K562 (cell line): ENCODE results near the gene RNF32. TPM values are rescaled to one million over a fixed set of nuclear protein-coding genes. Genes with fewer than 3 reads are reported as not detected.

ENCODE experiments used
- BRCA1 ChIP-seq, 2 experiments: fragments of 450-650 bp in 1 of 2; sonication (generic) in 1 of 2; formaldehyde crosslinking in 1 of 2; IDR thresholded peaks; 2 replicates each; pipeline versions ENCODE4 v1.5.0 to v1.6.1; 2017 to 2020; ENCODE audit warnings: mild to moderate bottlenecking in 1 of 2, missing genetic modification reagents in 1 of 2
- EGR1 ChIP-seq: fragments of 450-650 bp; conservative IDR thresholded peaks from 2 replicates; pipeline ENCODE4 v1.6.1; 2017; ENCODE audit warnings: mild to moderate bottlenecking
- EP400 ChIP-seq: fragments of 450-650 bp; IDR thresholded peaks from 2 replicates; pipeline ENCODE4 v1.6.1; 2017; ENCODE audit warnings: antibody characterized with exemption, mild to moderate bottlenecking, moderate library complexity
- FIP1L1 ChIP-seq: fragments of 200-400 bp; formaldehyde crosslinking; IDR thresholded peaks from 2 replicates; pipeline ENCODE4 v1.6.1; 2018; ENCODE audit warnings: mild to moderate bottlenecking, low read depth, low read length; ENCODE audit not compliant: poor library complexity, severe bottlenecking
- FOXK2 ChIP-seq, 2 experiments: fragments of 450-650 bp; IDR thresholded peaks in 1 of 2; conservative IDR thresholded peaks in 1 of 2; 2 replicates each; pipeline ENCODE4 v1.6.1; 2016; ENCODE audit warnings: low read depth in 2 of 2, mild to moderate bottlenecking in 1 of 2
- HSF4 ChIP-seq: fragments of 250-450 bp; sonication (Bioruptor Pico); IDR thresholded peaks from 2 replicates; pipeline ENCODE4 v2.1.2; 2022; ENCODE audit warnings: mild to moderate bottlenecking, moderate library complexity, borderline replicate concordance
- KAT7 ChIP-seq: sonication (generic); formaldehyde crosslinking; IDR thresholded peaks from 2 replicates; pipeline ENCODE4 v1.8.0; 2022; ENCODE audit warnings: missing genetic modification reagents, mild to moderate bottlenecking, borderline replicate concordance
- KHSRP ChIP-seq: fragments of 450-650 bp; IDR thresholded peaks from 2 replicates; pipeline ENCODE4 v1.6.1; 2017
- MBD2 ChIP-seq: sonication (generic); IDR thresholded peaks from 2 replicates; pipeline ENCODE4 v1.6.1; 2016; ENCODE audit warnings: low read depth, borderline replicate concordance
- NFATC3 ChIP-seq: fragments of 450-650 bp; IDR thresholded peaks from 2 replicates; pipeline ENCODE4 v1.6.1; 2017; ENCODE audit warnings: mild to moderate bottlenecking
- POLR2AphosphoS2 ChIP-seq: IDR thresholded peaks from 2 replicates; pipeline ENCODE4 v1.6.1; 2012; ENCODE audit warnings: low read length, improper control_type of control experiment
- POLR2H ChIP-seq: IDR thresholded peaks from 2 replicates; pipeline ENCODE4 v1.6.1; 2016; ENCODE audit warnings: missing genetic modification characterization, low read depth, mild to moderate bottlenecking, control low read depth, missing compliant biosample characterization, moderate library complexity
- SMARCA4 ChIP-seq: fragments of 450-650 bp; IDR thresholded peaks from 2 replicates; pipeline ENCODE4 v1.6.1; 2016
- TAF15 ChIP-seq: fragments of 200-400 bp; formaldehyde crosslinking; IDR thresholded peaks from 2 replicates; pipeline ENCODE4 v1.6.1; 2017; ENCODE audit warnings: mild to moderate bottlenecking, low read depth, low read length, moderate library complexity
- TAF7 ChIP-seq: fragments of 450-650 bp; IDR thresholded peaks from 2 replicates; pipeline ENCODE4 v1.6.1; 2016; ENCODE audit warnings: missing genetic modification characterization, missing compliant biosample characterization
- TCF7 ChIP-seq: sonication (generic); IDR thresholded peaks from 2 replicates; pipeline ENCODE4 v1.6.1; 2016; ENCODE audit warnings: antibody characterized with exemption, borderline replicate concordance
- ZFP36 ChIP-seq: fragments of 150-350 bp; IDR thresholded peaks from 2 replicates; pipeline ENCODE4 v1.6.1; 2018; ENCODE audit warnings: low read length, low read depth; ENCODE audit not compliant: partially characterized antibody
- ZNF143 ChIP-seq: sonication (generic); formaldehyde crosslinking; IDR thresholded peaks from 2 replicates; pipeline ENCODE4 v1.9.0; 2022; ENCODE audit warnings: mild to moderate bottlenecking, missing genetic modification reagents
- ZNF174 ChIP-seq: fragments of 250-450 bp; sonication (Bioruptor Pico); IDR thresholded peaks from 2 replicates; pipeline ENCODE4 v1.4.0; 2020; ENCODE audit warnings: mild to moderate bottlenecking
- ZNF436 ChIP-seq: fragments of 250-450, 450-650 bp; sonication (Bioruptor Pico); formaldehyde crosslinking; IDR thresholded peaks from 2 replicates; pipeline ENCODE4 v1.7.0; 2020; ENCODE audit warnings: mild to moderate bottlenecking
- ZNF644 ChIP-seq: fragments of 200-800 bp; sonication (Bioruptor generic); IDR thresholded peaks from 2 replicates; pipeline ENCODE4 v1.6.1; 2016; ENCODE audit warnings: low read depth, missing genetic modification characterization, missing compliant biosample characterization
- ZNF668 ChIP-seq: fragments of 250-450 bp; sonication (Bioruptor Pico); IDR thresholded peaks from 2 replicates; pipeline ENCODE4 v1.8.0; 2022; ENCODE audit warnings: mild to moderate bottlenecking, inconsistent platforms
- ZNF699 ChIP-seq: fragments of 250-450 bp; sonication (Bioruptor Pico); IDR thresholded peaks from 2 replicates; pipeline ENCODE4 v1.8.0; 2021; ENCODE audit warnings: mild to moderate bottlenecking, moderate library complexity; ENCODE audit not compliant: insufficient replicate concordance
- ZNF785 ChIP-seq: fragments of 250-450 bp; sonication (Bioruptor Pico); IDR thresholded peaks from 2 replicates; pipeline ENCODE4 v1.4.0; 2020; ENCODE audit warnings: mild to moderate bottlenecking
- polyA plus RNA-seq, 8 experiments: library from polyadenylated mRNA; depleted of rRNA in 4 of 8; stranded (reverse) in 5 of 8; unstranded in 3 of 8; fragments of >200 nt; fragmentation: Nextera tagmentation in 2 of 8; fragmentation: Illumina TruSeq in 1 of 8; extraction: Ambion mirVana in 2 of 8; extraction: Trizol in 1 of 8; gene quantifications; 2 replicates each; pipeline versions ENCODE4 v1.2.1 to v1.2.3, GENCODE V29; 2011 to 2014; ENCODE audit warnings: inconsistent platforms in 1 of 8, missing spikeins in 1 of 8
- total RNA-seq, 7 experiments: library from RNA; depleted of rRNA in 6 of 7; stranded (reverse); fragments of >200 nt in 6 of 7; fragmentation: Illumina TruSeq in 2 of 7; extraction: Trizol in 2 of 7; gene quantifications; 2 replicates each; pipeline versions ENCODE4 v1.2.1 to v1.2.3, GENCODE V29; 2011 to 2021; ENCODE audit warnings: low replicate concordance in 1 of 7
- TF ChIP-seq, protein P1 (sequence below): fragments of 250-450 bp; sonication (Bioruptor Pico); IDR thresholded peaks from 2 replicates; pipeline ENCODE4 v1.8.0; 2021; ENCODE audit warnings: borderline replicate concordance, mild to moderate bottlenecking, moderate library complexity; ENCODE audit not compliant: poor library complexity, severe bottlenecking
- TF ChIP-seq, protein P2 (sequence below): IDR thresholded peaks from 3 replicates; pipeline ENCODE4 v1.6.1; 2011; ENCODE audit warnings: borderline replicate concordance, mild to moderate bottlenecking, moderate library complexity; ENCODE audit not compliant: insufficient read length; ENCODE audit errors: extremely low read depth

Gene RNF32
- total and polyA plus RNA-seq, 9 of the 15 experiments (the other 6 are each of a cell fraction or from before 2014, with no cell fraction given): 2.6 to 7.0 (median 4.6) TPM

DNA sequence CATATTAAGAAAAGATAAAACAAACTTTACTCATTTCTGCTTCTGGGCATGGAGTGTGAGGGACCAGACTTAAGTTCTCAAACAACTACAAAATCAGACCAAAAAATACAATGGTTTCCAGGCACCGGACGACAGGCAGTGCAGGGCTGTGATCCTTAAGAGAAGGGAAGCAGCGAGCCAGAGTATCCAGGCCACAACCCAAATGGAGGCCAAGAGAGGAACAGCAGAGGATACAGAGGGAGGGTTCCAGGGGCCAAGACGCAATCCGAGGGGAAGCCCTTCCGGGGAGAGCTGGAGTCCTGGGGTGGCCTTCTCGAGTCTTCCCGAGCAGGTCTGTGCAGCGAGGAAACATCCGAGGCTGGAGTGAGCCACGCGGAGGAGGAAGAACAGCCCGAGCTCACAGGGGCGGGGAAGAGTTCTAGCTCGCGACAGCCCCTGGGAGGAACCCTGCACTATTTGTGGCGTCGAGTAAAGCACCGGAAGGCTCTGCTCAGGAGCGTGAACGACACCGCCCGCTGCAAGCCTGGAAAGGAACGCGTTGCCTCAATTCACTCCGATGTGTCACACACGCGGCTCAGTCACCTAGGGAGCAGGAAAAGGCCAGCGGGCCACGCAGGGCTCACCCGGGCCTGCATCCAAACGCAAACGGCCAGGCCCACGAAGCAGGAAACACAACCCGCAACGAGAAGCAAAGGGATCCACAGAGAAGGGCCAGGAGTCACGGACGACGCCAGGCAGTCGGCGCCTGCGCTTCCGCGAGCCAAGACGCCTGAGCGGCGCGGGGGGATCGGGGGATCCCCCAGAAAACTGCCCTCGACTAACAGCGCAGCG is 933 bp upstream of the RNF32 start (continued):
- TF ChIP-seq ZNF143 (0 out of 2 replicates have a peak, but pooled peaks have one; percentile 47), KHSRP (no peak), NFATC3 (no peak), ZNF436 (CRISPR knock-in tag) (no peak), EP400 (peak; percentile 74), ZNF785 (CRISPR knock-in tag) (no peak), EGR1 (no peak), KAT7 (CRISPR knock-in tag) (peak; percentile 68; the same call in 1 of the 2 replicates), FIP1L1 (peak; percentile 96), BRCA1 (IDR thresholded peaks at IDR 0.05) (no peak), BRCA1 (CRISPR knock-in tag; IDR thresholded peaks at IDR 0.05) (0 out of 2 replicates have a peak, but pooled peaks have one; percentile 97), TAF7 (tag) (0 out of 2 replicates have a peak, but pooled peaks have one; percentile 14), ZNF644 (tag) (no peak; the same call in 1 of the 2 replicates), ZNF668 (CRISPR knock-in tag) (0 out of 2 replicates have a peak, but pooled peaks have one; percentile 8), HSF4 (CRISPR knock-in tag) (no peak), ZNF699 (CRISPR knock-in tag) (no peak), POLR2H (tag) (no peak), ZFP36 (peak; percentile 7), TCF7 (0 out of 2 replicates have a peak, but pooled peaks have one; percentile 21), ZNF174 (0 out of 2 replicates have a peak, but pooled peaks have one; percentile 44), SMARCA4 (0 out of 2 replicates have a peak, but pooled peaks have one; percentile 22), POLR2AphosphoS2 (no peak), TAF15 (no peak), MBD2 (peak; percentile 59; the same call in 1 of the 2 replicates), FOXK2 (conservative IDR thresholded peaks at IDR 0.05 in 1 of 2, IDR thresholded peaks at IDR 0.05 in 1 of 2; ENCODE audit: low read depth in 2 of 2) (no peak; a peak in 2 of 4 replicates)
- TF ChIP-seq, protein P1, sequence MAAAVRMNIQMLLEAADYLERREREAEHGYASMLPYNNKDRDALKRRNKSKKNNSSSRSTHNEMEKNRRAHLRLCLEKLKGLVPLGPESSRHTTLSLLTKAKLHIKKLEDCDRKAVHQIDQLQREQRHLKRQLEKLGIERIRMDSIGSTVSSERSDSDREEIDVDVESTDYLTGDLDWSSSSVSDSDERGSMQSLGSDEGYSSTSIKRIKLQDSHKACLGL (CRISPR knock-in tag): no peak
- TF ChIP-seq, protein P2, sequence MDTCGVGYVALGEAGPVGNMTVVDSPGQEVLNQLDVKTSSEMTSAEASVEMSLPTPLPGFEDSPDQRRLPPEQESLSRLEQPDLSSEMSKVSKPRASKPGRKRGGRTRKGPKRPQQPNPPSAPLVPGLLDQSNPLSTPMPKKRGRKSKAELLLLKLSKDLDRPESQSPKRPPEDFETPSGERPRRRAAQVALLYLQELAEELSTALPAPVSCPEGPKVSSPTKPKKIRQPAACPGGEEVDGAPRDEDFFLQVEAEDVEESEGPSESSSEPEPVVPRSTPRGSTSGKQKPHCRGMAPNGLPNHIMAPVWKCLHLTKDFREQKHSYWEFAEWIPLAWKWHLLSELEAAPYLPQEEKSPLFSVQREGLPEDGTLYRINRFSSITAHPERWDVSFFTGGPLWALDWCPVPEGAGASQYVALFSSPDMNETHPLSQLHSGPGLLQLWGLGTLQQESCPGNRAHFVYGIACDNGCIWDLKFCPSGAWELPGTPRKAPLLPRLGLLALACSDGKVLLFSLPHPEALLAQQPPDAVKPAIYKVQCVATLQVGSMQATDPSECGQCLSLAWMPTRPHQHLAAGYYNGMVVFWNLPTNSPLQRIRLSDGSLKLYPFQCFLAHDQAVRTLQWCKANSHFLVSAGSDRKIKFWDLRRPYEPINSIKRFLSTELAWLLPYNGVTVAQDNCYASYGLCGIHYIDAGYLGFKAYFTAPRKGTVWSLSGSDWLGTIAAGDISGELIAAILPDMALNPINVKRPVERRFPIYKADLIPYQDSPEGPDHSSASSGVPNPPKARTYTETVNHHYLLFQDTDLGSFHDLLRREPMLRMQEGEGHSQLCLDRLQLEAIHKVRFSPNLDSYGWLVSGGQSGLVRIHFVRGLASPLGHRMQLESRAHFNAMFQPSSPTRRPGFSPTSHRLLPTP: no peak
